ENCODE data around the gene BUD23. TPM values are rescaled to one million over a fixed set of nuclear protein-coding genes. Genes with fewer than 3 reads are reported as not detected.
"Not testable (repeated sequence)": the region's sequence is repeated elsewhere in the genome, so short reads cannot be mapped to it uniquely, and the experiment has no call there.

BUD23 gene
- total RNA-seq, 1 donor from 2014 or later = 42.6 TPM

GRCh38 chr7:73717025-73717807, 33.8 kb downstream of the BUD23 start:
- Mint-ChIP-seq H3K27me3 (ENCODE audit: low read depth) (no peaks in the 10 kb centered on the region), H3K9me3 (ENCODE audit: low read depth) (no peaks in the 10 kb centered on the region), H3K4me1 (ENCODE audit: low read depth) (peaks cover 61% of the 10 kb centered on the region), H3K36me3 (ENCODE audit: low read depth) (peaks cover 7% of the 10 kb centered on the region), H3K27ac (ENCODE audit: unreplicated experiment) (peak overlapping the region; percentile 91), H3K4me3 (ENCODE audit: unreplicated experiment) (peak overlapping the region; percentile 76)
- no peak for DNase-seq (ENCODE audit: low spot score)
- TF ChIP-seq CTCF (IDR thresholded peaks at IDR 0.05) = no peak

- Mint-ChIP-seq H3K9me3 (ENCODE audit: low read depth) (no peaks in the 10 kb centered on the region), H3K27me3 (ENCODE audit: low read depth) (no peaks in the 10 kb centered on the region), H3K4me3 (ENCODE audit: unreplicated experiment) (peak overlapping the region; percentile 76), H3K36me3 (ENCODE audit: low read depth) (peaks cover 3% of the 10 kb centered on the region), H3K4me1 (ENCODE audit: low read depth) (peaks cover 57% of the 10 kb centered on the region), H3K27ac (ENCODE audit: unreplicated experiment) (peak overlapping the region; percentile 91)
- no peak for DNase-seq (ENCODE audit: low spot score)
- TF ChIP-seq CTCF (IDR thresholded peaks at IDR 0.05) = no peak
Observed at GRCh38 chr7:73717991-73718405, 34.6 kb downstream of the BUD23 start.

DNA sequence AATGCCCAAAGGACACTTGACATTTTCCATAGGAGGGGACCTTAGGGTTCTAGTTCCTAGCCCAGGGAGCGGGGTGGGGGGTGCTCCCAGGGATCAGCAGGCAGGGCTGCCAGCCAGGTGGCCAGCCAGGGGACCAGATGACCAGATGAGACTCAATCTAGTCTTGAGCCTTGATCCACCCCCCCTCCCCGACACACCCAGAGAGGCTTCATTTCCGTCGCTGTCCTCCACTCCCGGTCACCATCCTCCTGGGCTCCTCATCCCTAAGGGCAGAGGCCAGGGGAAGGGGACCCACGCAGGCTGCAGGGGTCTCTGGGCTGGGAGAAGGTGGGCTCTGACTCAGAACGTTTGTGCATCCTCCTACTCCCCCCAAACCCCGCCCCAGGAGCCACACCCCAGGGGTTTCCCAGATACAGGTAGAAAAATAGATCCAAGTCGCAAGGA, 35.1 kb downstream of the BUD23 start:
- H3K4me3 Mint-ChIP-seq (ENCODE audit: unreplicated experiment) = peak overlapping the region; percentile 76
- no peaks in the 10 kb centered on the region for H3K27me3 Mint-ChIP-seq (ENCODE audit: low read depth)
- DNase-seq (ENCODE audit: low spot score) = no peak
- peak overlapping the region; percentile 91 for H3K27ac Mint-ChIP-seq (ENCODE audit: unreplicated experiment)
- H3K36me3 Mint-ChIP-seq (ENCODE audit: low read depth) = no peaks in the 10 kb centered on the region
- peaks cover 55% of the 10 kb centered on the region for H3K4me1 Mint-ChIP-seq (ENCODE audit: low read depth)
- no peaks in the 10 kb centered on the region for H3K9me3 Mint-ChIP-seq (ENCODE audit: low read depth)
- TF ChIP-seq CTCF (IDR thresholded peaks at IDR 0.05) = no peak

- Mint-ChIP-seq H3K9me3 (ENCODE audit: low read depth) (no peaks in the 10 kb centered on the region), H3K27me3 (ENCODE audit: low read depth) (no peaks in the 10 kb centered on the region), H3K4me1 (ENCODE audit: low read depth) (peaks cover 55% of the 10 kb centered on the region), H3K27ac (ENCODE audit: unreplicated experiment) (peak within 1 kb of the TSS; percentile 91), H3K36me3 (ENCODE audit: low read depth) (no peaks in the 10 kb centered on the region), H3K4me3 (ENCODE audit: unreplicated experiment) (peak within 1 kb of the TSS; percentile 76)
- TF ChIP-seq CTCF (IDR thresholded peaks at IDR 0.05) = no peak
- no peak for DNase-seq (ENCODE audit: low spot score)
Observed at GRCh38 chr7:73718905-73719805, 35.8 kb downstream of the BUD23 start, which contains the start of gene STX1A. Gene STX1A, minus strand, starts transcription at chr7:73719669. Its CDS starts 38 bp downstream, at chr7:73719631.

DNA sequence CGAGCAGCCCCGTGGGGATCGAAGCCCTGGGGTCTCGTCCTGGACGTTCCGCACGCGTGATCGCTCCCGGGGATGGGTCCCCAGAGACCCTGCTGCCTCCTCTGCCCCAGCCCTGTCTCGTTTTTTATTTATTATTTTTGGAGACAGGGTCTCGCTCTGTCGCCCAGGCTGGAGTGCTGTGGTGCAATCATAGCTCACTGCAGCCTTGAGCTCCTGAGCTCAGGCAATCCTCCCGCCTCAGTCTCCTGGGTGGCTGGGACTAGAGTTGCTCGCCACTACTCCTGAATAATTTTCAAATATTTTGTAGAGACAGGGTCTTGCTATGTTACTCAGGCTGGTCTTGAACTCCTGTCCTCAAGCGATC, 36.4 kb downstream of the BUD23 start:
- peak overlapping the region; percentile 13 for H3K27ac Mint-ChIP-seq (ENCODE audit: unreplicated experiment)
- H3K27me3 Mint-ChIP-seq (ENCODE audit: low read depth) = no peaks in the 10 kb centered on the region
- peaks cover 55% of the 10 kb centered on the region for H3K4me1 Mint-ChIP-seq (ENCODE audit: low read depth)
- no peak for TF ChIP-seq CTCF (IDR thresholded peaks at IDR 0.05)
- no peak for DNase-seq (ENCODE audit: low spot score)
- H3K36me3 Mint-ChIP-seq (ENCODE audit: low read depth) = no peaks in the 10 kb centered on the region
- no peaks in the 10 kb centered on the region for H3K9me3 Mint-ChIP-seq (ENCODE audit: low read depth)
- H3K4me3 Mint-ChIP-seq (ENCODE audit: unreplicated experiment) = peak overlapping the region; percentile 61

DNA sequence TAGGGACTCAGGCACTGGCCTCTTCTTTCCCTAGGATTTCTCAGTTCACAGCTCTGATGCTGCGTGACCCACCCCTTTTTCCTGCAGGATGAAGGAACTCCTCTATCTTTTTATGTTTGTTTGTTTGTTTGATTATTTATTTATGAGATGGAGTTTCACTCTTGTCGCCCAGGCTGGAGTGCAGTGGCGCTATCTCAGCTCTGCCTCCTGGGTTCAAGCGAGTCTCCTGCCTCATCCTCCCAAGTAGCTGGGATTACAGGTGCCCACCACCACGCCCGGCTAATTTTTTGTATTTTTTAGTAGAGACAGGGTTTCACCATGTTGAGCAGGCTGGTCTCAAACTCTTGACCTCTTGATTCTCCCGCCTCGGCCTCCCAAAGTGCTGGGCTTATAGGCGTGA, 37.0 kb downstream of the BUD23 start:
- not testable (repeated sequence) for H3K9me3 Mint-ChIP-seq (ENCODE audit: low read depth); H3K27ac Mint-ChIP-seq (ENCODE audit: unreplicated experiment); DNase-seq (ENCODE audit: low spot score); H3K36me3 Mint-ChIP-seq (ENCODE audit: low read depth); H3K27me3 Mint-ChIP-seq (ENCODE audit: low read depth)
- H3K4me3 Mint-ChIP-seq (ENCODE audit: unreplicated experiment) = peak overlapping the region; percentile 61
- peaks cover 52% of the 10 kb centered on the region for H3K4me1 Mint-ChIP-seq (ENCODE audit: low read depth)
